ENCODE measurements around the gene CA14. TPM values are rescaled to one million over a fixed set of nuclear protein-coding genes. Genes with fewer than 3 reads are reported as not detected.
A peak's percentile ranks its signal among the peaks of the same experiment; 100 is the strongest.
"Not testable (repeated sequence)": the region's sequence is repeated elsewhere in the genome, so short reads cannot be mapped to it uniquely, and the experiment has no call there.

CA14 gene
- total and polyA plus RNA-seq, 9 of the 15 experiments (the other 6 are each of a cell fraction or from before 2014, with no cell fraction given), result 0.13 to 0.57 (median 0.26) TPM; not detected in 1

GRCh38 chr1:150214099-150214756 lies 43.3 kb upstream of the CA14 start:
- WGBS (ENCODE audit: insufficient coverage, low coverage, missing lambda C conversion rate), result 79% methylated on average over 10 of the region's 18 CpGs
- CTCF ChIA-PET (ENCODE audit: low intra/inter-chr PET ratio); ATAC-seq; intact Hi-C loops (cut with micrococcal nuclease); H3K9me1 ChIP-seq (ENCODE audit: control insufficient read depth, insufficient read depth, low read length); DNase-seq (ENCODE audit: extremely low read depth in 1 of 4, low spot score in 3 of 4); FAIRE-seq; H3K36me3 ChIP-seq (ENCODE audit: control insufficient read depth, insufficient read depth, low read length); H2AFZ ChIP-seq (ENCODE audit: low read depth, low read length); H3K9me3 ChIP-seq (replicated peaks; ENCODE audit: control insufficient read depth, insufficient read depth, low read depth, low read length); H3K4me2 ChIP-seq (ENCODE audit: insufficient read depth, low read length); H3K79me2 ChIP-seq (ENCODE audit: control insufficient read depth, insufficient read depth, low read length); H3K4me1 ChIP-seq (replicated peaks in 1 of 2; ENCODE audit: control insufficient read depth in 2 of 2, insufficient read depth in 2 of 2, low read length in 2 of 2); H4K20me1 ChIP-seq (replicated peaks; ENCODE audit: control insufficient read depth, insufficient read depth, low read length); BruUV-seq (replicated peaks); in situ Hi-C loops (cut with MboI); H3K4me3 ChIP-seq; H3K9ac ChIP-seq (ENCODE audit: insufficient read depth in 1 of 2, low read depth in 2 of 2, low read length in 2 of 2); H3K27ac ChIP-seq (ENCODE audit: extremely low read depth, low read depth, low read length); H3K27me3 ChIP-seq (ENCODE audit: control insufficient read depth in 2 of 2, insufficient read depth in 2 of 2, low read length in 2 of 2): not testable (repeated sequence)
- POLR2A ChIA-PET, result interaction anchor here (0.6 to 0.7 kb wide), 3 partner anchors 19 to 48 kb away, joined by 3 to 4 read pairs (median 3); no protein-coding TSS in a partner anchor

GRCh38 chr1:150215855-150216254 lies 41.7 kb upstream of the CA14 start:
- DNase-seq (ENCODE audit: extremely low read depth in 1 of 4, low spot score in 3 of 4); intact Hi-C loops (cut with micrococcal nuclease); H4K20me1 ChIP-seq (replicated peaks; ENCODE audit: control insufficient read depth, insufficient read depth, low read length); FAIRE-seq; H2AFZ ChIP-seq (ENCODE audit: low read depth, low read length); H3K27ac ChIP-seq (ENCODE audit: extremely low read depth, low read depth, low read length); H3K27me3 ChIP-seq (ENCODE audit: control insufficient read depth in 2 of 2, insufficient read depth in 2 of 2, low read length in 2 of 2); BruUV-seq (replicated peaks); H3K9ac ChIP-seq (ENCODE audit: insufficient read depth in 1 of 2, low read depth in 2 of 2, low read length in 2 of 2); H3K9me3 ChIP-seq (replicated peaks; ENCODE audit: control insufficient read depth, insufficient read depth, low read depth, low read length); CTCF ChIA-PET (ENCODE audit: low intra/inter-chr PET ratio); ATAC-seq; H3K9me1 ChIP-seq (ENCODE audit: control insufficient read depth, insufficient read depth, low read length); H3K79me2 ChIP-seq (ENCODE audit: control insufficient read depth, insufficient read depth, low read length); in situ Hi-C loops (cut with MboI); POLR2A ChIA-PET; H3K4me1 ChIP-seq (replicated peaks in 1 of 2; ENCODE audit: control insufficient read depth in 2 of 2, insufficient read depth in 2 of 2, low read length in 2 of 2); H3K4me2 ChIP-seq (ENCODE audit: insufficient read depth, low read length); H3K4me3 ChIP-seq: not testable (repeated sequence)
- H3K36me3 ChIP-seq (ENCODE audit: control insufficient read depth, insufficient read depth, low read length), result peaks cover 19% of the 10 kb centered on the region
- 0 out of 2 replicates have a peak, but pooled peaks have one; percentile 43 for TF ChIP-seq ZNF121 (CRISPR knock-in tag; conservative IDR thresholded peaks at IDR 0.05)
- 69% methylated on average over 6 of the region's 6 CpGs for WGBS (ENCODE audit: insufficient coverage, low coverage, missing lambda C conversion rate)

Measured in K562 (cell line).